GM12878 (cell line): ENCODE results near the gene DICER1. TPM values are rescaled to one million over a fixed set of nuclear protein-coding genes. Genes with fewer than 3 reads are reported as not detected.

Experiments used
- ATAC-seq: fragments of 200-7000 bp; cut with Tn5 transposase; 3 replicates; pipeline ENCODE4 v1.9.1; 2020; ENCODE audit warnings: mild to moderate bottlenecking, moderate library complexity
- BruUV-seq: library from RNA; stranded (reverse); fragments of 400-500 nt; replicated peaks from 2 replicates; lab custom pipeline; 2021; lab: Mats Ljungman, UMichigan
- CTCF ChIA-PET: fragments of 300-600 bp; sonication (Branson Sonifier 250); formaldehyde crosslinking; extraction: SDS; loops from one replicate; lab custom pipeline; 2021; ENCODE audit warnings: inconsistent platforms; lab: Yijun Ruan, JAX
- POLR2A ChIA-PET: fragments of 350-600 bp; formaldehyde crosslinking; extraction: SDS; loops from one replicate; lab custom pipeline; 2021; ENCODE audit warnings: inconsistent platforms; lab: Charles Lee
- RAD21 ChIA-PET: fragments of 300-600 bp; sonication (Branson Sonifier 250); formaldehyde crosslinking; loops from one replicate; lab custom pipeline; 2023; ENCODE audit warnings: antibody characterized with exemption; ENCODE audit not compliant: unreplicated experiment; lab: Charles Lee
- SMC1A ChIA-PET: fragments of 300-600 bp; sonication (Branson Sonifier 250); formaldehyde crosslinking; loops from one replicate; lab custom pipeline; 2023; ENCODE audit not compliant: unreplicated experiment, uncharacterized antibody; lab: Charles Lee
- DNase-seq: peaks from one replicate; pipeline ENCODE4 v3.0.0-alpha.2; 2011; ENCODE audit warnings: low read depth, low spot score
- FAIRE-seq: peaks from 3 replicates; lab custom pipeline; 2011; peaks lifted over from hg19 to GRCh38; lab: Jason Lieb, UNC
- H2AFZ ChIP-seq: 2 replicates; pipeline ENCODE4 v1.6.0; 2011; ENCODE audit warnings: low read depth, low read length, control low read depth; ENCODE audit not compliant: control insufficient read depth
- H3K27ac ChIP-seq: 2 replicates; pipeline ENCODE4 v1.5.1; 2011; ENCODE audit warnings: control low read depth; ENCODE audit not compliant: control insufficient read depth, insufficient read depth
- H3K27me3 ChIP-seq, 2 experiments: replicated peaks in 1 of 2; 2 replicates each; pipeline versions ENCODE4 v1.6.0 to v1.6.1; 2011; ENCODE audit warnings: low read length in 1 of 2; ENCODE audit not compliant: control insufficient read depth in 2 of 2, insufficient read depth in 2 of 2
- H3K36me3 ChIP-seq, 2 experiments: 2 replicates each; pipeline ENCODE4 v1.5.1; 2011; ENCODE audit warnings: low read length in 1 of 2; ENCODE audit not compliant: control insufficient read depth in 2 of 2, insufficient read depth in 2 of 2
- H3K4me1 ChIP-seq: 2 replicates; pipeline ENCODE4 v1.6.1; 2011; ENCODE audit warnings: mild to moderate bottlenecking, low read length, moderate library complexity, mixed read lengths; ENCODE audit not compliant: control insufficient read depth, insufficient read depth
- H3K4me2 ChIP-seq: 2 replicates; pipeline ENCODE4 v1.6.0; 2011; ENCODE audit warnings: control low read depth; ENCODE audit not compliant: control insufficient read depth, insufficient read depth
- H3K4me3 ChIP-seq: fragments of 200-600 bp; sonication (generic); 2 replicates; pipeline ENCODE4 v1.5.1; 2016
- H3K79me2 ChIP-seq: 2 replicates; pipeline ENCODE4 v1.6.0; 2011; ENCODE audit warnings: low read length; ENCODE audit not compliant: control insufficient read depth, insufficient read depth
- H3K9ac ChIP-seq: 2 replicates; pipeline ENCODE4 v1.8.0; 2011; ENCODE audit warnings: low read length, control low read depth, mixed read lengths; ENCODE audit not compliant: control insufficient read depth, insufficient read depth
- H3K9me3 ChIP-seq: replicated peaks from 3 replicates; pipeline ENCODE4 v1.5.1; 2011; ENCODE audit warnings: mild to moderate bottlenecking, low read length; ENCODE audit not compliant: control insufficient read depth, insufficient read depth
- H4K20me1 ChIP-seq: 2 replicates; pipeline ENCODE4 v1.6.0; 2011; ENCODE audit not compliant: control insufficient read depth, insufficient read depth
- ATF3 ChIP-seq: IDR thresholded peaks from 2 replicates; pipeline ENCODE4 v1.6.1; 2011; ENCODE audit warnings: low read depth, mild to moderate bottlenecking, low read length, moderate library complexity, borderline replicate concordance; ENCODE audit errors: extremely low read depth
- E2F4 ChIP-seq: IDR thresholded peaks from 2 replicates; pipeline ENCODE4 v1.6.1; 2012; ENCODE audit warnings: low read depth, low read length, improper control_type of control experiment
- EED ChIP-seq: sonication (generic); IDR thresholded peaks from 2 replicates; pipeline ENCODE4 v1.6.1; 2016; ENCODE audit warnings: antibody characterized with exemption, low read depth
- ELK1 ChIP-seq: IDR thresholded peaks from 2 replicates; pipeline ENCODE4 v1.6.1; 2012; ENCODE audit warnings: low read depth, low read length, improper control_type of control experiment
- EP300 ChIP-seq, 2 experiments: fragments of 150-350 bp in 1 of 2; IDR thresholded peaks; 2 replicates each; pipeline ENCODE4 v1.6.1; 2011 to 2012; ENCODE audit warnings: low read depth in 2 of 2, low read length in 2 of 2, borderline replicate concordance in 1 of 2, improper control_type of control experiment in 1 of 2, inconsistent platforms in 1 of 2; ENCODE audit not compliant: control insufficient read depth in 1 of 2
- FOXM1 ChIP-seq: IDR thresholded peaks from 2 replicates; pipeline ENCODE4 v1.6.1; 2012; ENCODE audit warnings: low read depth, mild to moderate bottlenecking, inconsistent platforms, low read length, moderate library complexity
- SKIL ChIP-seq: fragments of 450-650 bp; IDR thresholded peaks from 2 replicates; pipeline ENCODE4 v1.6.1; 2017; ENCODE audit warnings: mild to moderate bottlenecking, low read depth, inconsistent platforms; ENCODE audit not compliant: poor library complexity, severe bottlenecking
- ZZZ3 ChIP-seq: IDR thresholded peaks from 2 replicates; pipeline ENCODE4 v1.6.1; 2011; ENCODE audit warnings: low read depth; ENCODE audit not compliant: control insufficient read depth, insufficient read length
- WGBS: methylation state at CpG from one replicate; pipeline ENCODE4 v1.1.6; 2016; ENCODE audit warnings: low lambda C conversion rate; ENCODE audit not compliant: insufficient replicate concordance, insufficient coverage; ENCODE audit errors: missing lambda C conversion rate; 5-methylcytosine and 5-hydroxymethylcytosine counted together
- in situ Hi-C: fragments of 300-500 bp; cut with MboI; formaldehyde crosslinking; loops from 9 replicates; pipeline ENCODE4 v1.14.3; 2018; ENCODE audit warnings: mixed read lengths
- intact Hi-C: fragments of 100-400 bp; cut with micrococcal nuclease; formaldehyde crosslinking; loops from one replicate; pipeline ENCODE4 v1.14.2; 2022; ENCODE audit not compliant: unreplicated experiment
- polyA plus RNA-seq, 11 experiments: library from polyadenylated mRNA; depleted of rRNA in 4 of 11; unstranded in 6 of 11; stranded (reverse) in 5 of 11; fragments of >200 nt; fragmentation: Nextera tagmentation in 4 of 11; fragmentation: Illumina TruSeq in 1 of 11; extraction: Ambion mirVana in 4 of 11; extraction: Trizol in 1 of 11; gene quantifications; 1 replicate in 1 of 11; 2 replicates in 10 of 11; pipeline versions ENCODE4 v1.2.1 to v1.2.3, GENCODE V29; 2011 to 2016; ENCODE audit warnings: inconsistent platforms in 2 of 11, missing spikeins in 2 of 11, low read depth in 1 of 11
- total RNA-seq, 4 experiments: library from RNA; depleted of rRNA in 3 of 4; stranded (reverse); fragments of >200 nt in 3 of 4; fragmentation: Illumina TruSeq in 1 of 4; extraction: Trizol in 1 of 4; gene quantifications; 2 replicates each; pipeline versions ENCODE4 v1.2.1 to v1.2.3, GENCODE V29; 2013 to 2021

Gene DICER1
- total and polyA plus RNA-seq, 10 of the 15 experiments (the other 5 are each of a cell fraction or from before 2014, with no cell fraction given): 6.8 to 70.8 (median 37.1) TPM

- TF ChIP-seq ELK1: no peak
- TF ChIP-seq, all 136 proteins: peak for 0
Measured at GRCh38 chr14:95125221-95125620, 32.1 kb downstream of the DICER1 start (continued).

GRCh38 chr14:95123891-95124579 lies 33.3 kb downstream of the DICER1 start:
- H3K4me3 ChIP-seq: no peak overlapping the region
- peaks cover 6% of the 10 kb centered on the region; the same call in 1 of the 2 replicates for H3K4me1 ChIP-seq
- no peaks in the 10 kb centered on the region; the same call in 1 of the 2 replicates for H3K79me2 ChIP-seq
- intact Hi-C loops: no loop called here
- FAIRE-seq: no peak
- H3K9me3 ChIP-seq: no peaks in the 10 kb centered on the region
- H3K36me3 ChIP-seq: peaks cover 3 to 15% of the 10 kb centered on the region in 2 experiments
- in situ Hi-C loops: no loop called here
- POLR2A ChIA-PET: no interaction called here
- H4K20me1 ChIP-seq: no peaks in the 10 kb centered on the region
- no peak for DNase-seq
- no TSS peak for BruUV-seq
- H3K9ac ChIP-seq: no peak overlapping the region
- SMC1A ChIA-PET: interaction anchor here (1.7 kb wide), 1 partner anchor 10 kb away, joined by 8 read pairs; no protein-coding TSS in a partner anchor
- ATAC-seq: no peak
- H3K4me2 ChIP-seq: no peak overlapping the region
- CTCF ChIA-PET: interaction anchor here (1.0 kb wide), 2 partner anchors 18 to 72 kb away, joined by 4 read pairs; no protein-coding TSS in a partner anchor
- H2AFZ ChIP-seq: no peak overlapping the region
- H3K27me3 ChIP-seq: no peaks in the 10 kb centered on the region
- no peak overlapping the region for H3K27ac ChIP-seq
- TF ChIP-seq EP300 (IDR thresholded peaks at IDR 0.05; ENCODE audit: borderline replicate concordance in 1 of 2, control insufficient read depth in 1 of 2, low read depth in 2 of 2, low read length in 2 of 2): no peak
- no peak for TF ChIP-seq ATF3
- no peak for TF ChIP-seq FOXM1
- TF ChIP-seq ZZZ3: no peak
- TF ChIP-seq SKIL: no peak
- no peak for TF ChIP-seq E2F4
- TF ChIP-seq EED: no peak
- WGBS: 98% methylated on average over 9 of the region's 9 CpGs
- RAD21 ChIA-PET: no interaction called here
